BJ (cell line): ENCODE data around the gene COL18A1. TPM values are rescaled to one million over a fixed set of nuclear protein-coding genes. Genes with fewer than 3 reads are reported as not detected.
"Not testable (repeated sequence)": the region's sequence is repeated elsewhere in the genome, so short reads cannot be mapped to it uniquely, and the experiment has no call there.

ENCODE experiments used
- CTCF ChIA-PET: fragments of 350-600 bp; formaldehyde crosslinking; extraction: SDS; loops from one replicate; lab custom pipeline; 2021; ENCODE audit warnings: antibody characterized with exemption, inconsistent platforms; lab: Yijun Ruan, JAX
- POLR2A ChIA-PET: fragments of 300-600 bp; sonication (Branson Sonifier 250); formaldehyde crosslinking; extraction: SDS; loops from one replicate; lab custom pipeline; 2021; ENCODE audit warnings: antibody characterized with exemption; lab: Charles Lee
- DNase-seq: peaks from one replicate; pipeline ENCODE4 v3.0.0-alpha.2; 2011; ENCODE audit warnings: low read depth
- H3K27me3 ChIP-seq: 2 replicates; pipeline ENCODE4 v1.6.0; 2011; ENCODE audit warnings: low read length; ENCODE audit not compliant: control insufficient read depth, insufficient read depth
- H3K36me3 ChIP-seq: 2 replicates; pipeline ENCODE4 v1.5.1; 2011; ENCODE audit warnings: low read length; ENCODE audit not compliant: control insufficient read depth, insufficient read depth
- H3K4me3 ChIP-seq: 2 replicates; pipeline ENCODE4 v1.5.1; 2011; ENCODE audit warnings: low read depth, mild to moderate bottlenecking, control low read depth, low read length
- polyA plus RNA-seq: library from polyadenylated mRNA; depleted of rRNA; stranded (reverse); fragments of >200 nt; gene quantifications from 2 replicates; pipeline ENCODE4 v1.2.3, GENCODE V29; 2011
- TF ChIP-seq, protein P1 (sequence below): IDR thresholded peaks from 2 replicates; pipeline ENCODE4 v1.5.1; 2011; ENCODE audit warnings: low read depth, mild to moderate bottlenecking, control low read depth, inconsistent platforms, low read length, moderate library complexity; ENCODE audit not compliant: insufficient read depth

The COL18A1 gene
- polyA plus RNA-seq, 1 experiment = 99.7 TPM

DNA sequence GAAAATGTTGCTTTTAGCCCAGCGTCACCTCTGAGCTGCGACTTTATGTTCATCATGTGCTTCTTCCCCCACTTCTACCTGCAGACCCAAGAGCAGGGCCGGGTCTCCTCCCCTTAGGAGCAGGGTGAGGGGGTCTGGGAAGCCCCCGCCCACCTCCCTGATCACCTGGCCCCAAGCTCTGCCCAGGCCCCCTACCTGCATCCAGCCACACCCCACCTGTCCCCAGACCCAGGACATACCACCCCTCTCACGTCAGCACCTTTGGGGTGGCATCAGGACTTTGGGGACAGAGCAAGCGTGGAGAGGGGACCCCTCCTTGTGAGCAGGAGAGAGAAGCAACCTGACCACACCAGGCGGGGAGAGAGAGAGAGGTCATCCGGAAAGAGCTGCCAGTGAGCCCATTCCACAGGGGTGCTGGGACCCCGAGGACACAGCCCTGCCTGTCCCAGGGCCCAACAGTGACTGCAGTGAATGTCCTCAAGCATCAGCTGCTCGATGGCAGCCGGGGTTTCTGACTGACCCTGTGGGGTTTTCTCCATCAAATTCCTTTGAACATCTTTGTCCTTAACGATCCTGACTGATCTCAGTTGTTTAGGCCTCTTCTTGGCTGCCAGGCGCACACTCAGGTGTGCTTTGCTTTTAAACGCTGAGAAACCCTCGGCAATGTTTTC, 42.8 kb upstream of the COL18A1 start:
- Histone ChIP-seq H3K4me3 (no peak overlapping the region), H3K36me3 (no peaks in the 10 kb centered on the region), H3K27me3 (no peaks in the 10 kb centered on the region)
- TF ChIP-seq, protein P1, sequence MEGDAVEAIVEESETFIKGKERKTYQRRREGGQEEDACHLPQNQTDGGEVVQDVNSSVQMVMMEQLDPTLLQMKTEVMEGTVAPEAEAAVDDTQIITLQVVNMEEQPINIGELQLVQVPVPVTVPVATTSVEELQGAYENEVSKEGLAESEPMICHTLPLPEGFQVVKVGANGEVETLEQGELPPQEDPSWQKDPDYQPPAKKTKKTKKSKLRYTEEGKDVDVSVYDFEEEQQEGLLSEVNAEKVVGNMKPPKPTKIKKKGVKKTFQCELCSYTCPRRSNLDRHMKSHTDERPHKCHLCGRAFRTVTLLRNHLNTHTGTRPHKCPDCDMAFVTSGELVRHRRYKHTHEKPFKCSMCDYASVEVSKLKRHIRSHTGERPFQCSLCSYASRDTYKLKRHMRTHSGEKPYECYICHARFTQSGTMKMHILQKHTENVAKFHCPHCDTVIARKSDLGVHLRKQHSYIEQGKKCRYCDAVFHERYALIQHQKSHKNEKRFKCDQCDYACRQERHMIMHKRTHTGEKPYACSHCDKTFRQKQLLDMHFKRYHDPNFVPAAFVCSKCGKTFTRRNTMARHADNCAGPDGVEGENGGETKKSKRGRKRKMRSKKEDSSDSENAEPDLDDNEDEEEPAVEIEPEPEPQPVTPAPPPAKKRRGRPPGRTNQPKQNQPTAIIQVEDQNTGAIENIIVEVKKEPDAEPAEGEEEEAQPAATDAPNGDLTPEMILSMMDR = no peak
- ChIA-PET POLR2A (no interaction called here), CTCF (interaction anchor here (1.2 to 2.0 kb wide), 3 partner anchors 25 to 54 kb away, joined by 3 to 6 read pairs (median 3); no protein-coding TSS in a partner anchor)
- DNase-seq = no peak

DNA sequence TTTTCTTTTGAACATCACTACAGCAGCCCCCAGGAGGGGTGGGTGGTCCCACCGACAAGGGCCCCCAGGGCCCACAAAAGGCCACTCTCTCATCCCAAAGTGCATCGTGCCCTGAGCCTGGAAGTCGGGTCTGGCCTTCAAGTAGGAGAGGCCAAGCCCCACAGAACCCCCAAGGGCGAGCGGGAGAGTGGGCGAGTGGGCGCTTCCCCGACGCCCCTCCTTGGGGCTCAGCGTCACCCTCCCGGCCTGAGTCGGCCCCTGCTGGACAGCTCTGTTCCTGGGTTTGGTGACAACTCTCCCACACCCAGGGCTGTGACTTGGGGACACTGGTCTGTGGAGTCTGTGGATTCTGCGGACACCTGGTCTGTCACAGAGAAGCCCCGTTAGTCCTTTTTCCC, 42.2 kb upstream of the COL18A1 start:
- Histone ChIP-seq H3K4me3 (no peak overlapping the region), H3K27me3 (no peaks in the 10 kb centered on the region), H3K36me3 (no peaks in the 10 kb centered on the region)
- ChIA-PET POLR2A (no interaction called here), CTCF (interaction anchor here (1.2 to 2.0 kb wide), 3 partner anchors 24 to 54 kb away, joined by 3 to 6 read pairs (median 3); no protein-coding TSS in a partner anchor)
- no peak for DNase-seq
- TF ChIP-seq, protein P1 = no peak

DNA sequence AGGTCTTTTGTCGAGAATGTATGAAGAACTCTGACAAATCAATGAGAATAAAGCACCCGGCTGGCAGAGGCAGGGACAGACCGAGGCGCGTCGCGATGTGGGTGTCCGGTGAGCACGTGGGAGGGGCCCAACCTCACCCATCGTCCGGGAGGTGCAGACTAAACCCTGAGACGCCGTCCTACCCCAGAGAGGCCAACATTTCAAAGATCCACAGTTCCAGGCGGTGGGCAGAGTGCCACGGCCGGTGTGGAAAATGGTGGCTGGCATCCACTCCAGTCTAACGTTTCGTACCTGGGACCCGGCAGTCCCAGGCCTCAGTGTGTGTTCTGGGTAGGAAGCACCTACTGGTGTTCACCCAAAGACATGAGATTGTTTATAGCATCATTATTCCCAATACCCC, 41.7 kb upstream of the COL18A1 start:
- DNase-seq, H3K36me3 ChIP-seq, H3K27me3 ChIP-seq, H3K4me3 ChIP-seq, POLR2A ChIA-PET: not testable (repeated sequence)
- CTCF ChIA-PET = interaction anchor here (1.2 to 1.4 kb wide), 2 partner anchors 24 to 75 kb away, joined by 3 read pairs; partner anchors contain the start of gene POFUT2

DNA sequence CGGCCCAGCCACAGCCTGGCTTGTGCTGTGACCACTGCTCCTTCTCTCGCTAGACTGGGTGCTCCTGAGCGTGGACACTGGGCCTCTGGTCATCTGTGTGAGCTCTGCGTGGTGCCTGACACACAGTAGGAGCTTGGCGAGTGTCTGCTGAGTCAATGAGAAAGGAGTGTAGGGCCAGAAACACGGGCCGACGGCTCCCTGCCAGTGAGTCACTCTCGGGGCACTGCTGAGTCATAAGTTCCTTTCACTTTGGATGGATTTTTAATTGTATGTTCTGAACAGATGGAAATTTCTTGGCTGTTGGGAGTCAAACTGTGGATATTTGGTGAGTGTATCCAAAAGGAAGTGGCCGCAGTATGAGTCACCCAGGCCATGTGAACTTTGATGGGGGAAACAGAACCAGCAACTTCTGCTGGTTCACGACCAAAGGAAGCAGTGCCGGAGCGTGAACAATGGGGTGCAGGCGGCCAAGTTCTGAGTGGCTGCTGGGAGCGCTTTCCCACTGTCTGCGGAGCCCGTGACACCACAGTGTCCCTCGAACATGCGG, 41.0 kb upstream of the COL18A1 start:
- POLR2A ChIA-PET = no interaction called here

DNA sequence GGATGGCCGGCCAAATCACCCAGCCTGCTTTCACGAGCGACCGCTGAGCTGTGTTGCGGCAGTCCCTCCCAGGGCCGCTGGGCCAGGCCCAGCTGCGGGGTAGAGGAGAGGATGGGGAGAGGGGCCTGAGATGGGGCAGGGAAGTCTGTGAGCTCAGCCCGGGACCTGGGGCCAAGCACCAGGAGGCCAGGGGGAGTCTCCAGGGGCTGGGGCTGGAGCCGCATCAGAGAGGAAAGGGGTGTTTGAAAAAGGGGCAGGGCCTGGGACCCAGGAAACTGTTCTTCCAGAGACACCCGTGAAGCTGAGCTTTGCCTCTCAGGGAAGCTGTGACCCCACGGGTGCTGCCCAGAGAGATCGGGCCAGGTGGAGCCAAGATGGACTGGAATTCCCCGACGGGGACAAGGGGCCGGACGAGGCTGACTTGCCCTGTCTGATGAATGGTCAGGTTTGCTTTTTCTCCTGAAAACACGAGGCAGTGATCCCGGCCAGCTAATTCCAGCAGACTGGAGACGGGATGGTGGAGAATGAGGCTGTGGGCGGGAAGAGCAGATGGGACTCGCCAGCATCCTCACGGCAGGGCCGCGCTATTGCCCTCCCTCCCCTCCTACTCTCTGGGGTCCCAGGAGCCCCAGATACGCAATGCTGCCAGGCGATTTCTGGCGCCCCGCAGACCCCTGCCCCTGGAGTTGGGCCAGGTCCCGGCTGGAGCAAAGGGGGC, 40.3 kb upstream of the COL18A1 start:
- H3K4me3 ChIP-seq = no peak overlapping the region
- no peaks in the 10 kb centered on the region for H3K36me3 ChIP-seq
- POLR2A ChIA-PET = no interaction called here
- H3K27me3 ChIP-seq = no peaks in the 10 kb centered on the region
- DNase-seq = no peak
- CTCF ChIA-PET = interaction anchor here (1.0 to 1.4 kb wide), 2 partner anchors 56 to 77 kb away, joined by 3 to 4 read pairs; partner anchors contain the start of gene POFUT2
- TF ChIP-seq, protein P1 = no peak

More for the DNA sequence above, 41.0 kb upstream of the COL18A1 start:
- no peaks in the 10 kb centered on the region for H3K36me3 ChIP-seq
- TF ChIP-seq, protein P1 = no peak
- DNase-seq = peak; percentile 97
- H3K27me3 ChIP-seq = no peaks in the 10 kb centered on the region
- H3K4me3 ChIP-seq = no peak overlapping the region
- CTCF ChIA-PET = interaction anchor here (1.0 to 1.4 kb wide), 2 partner anchors 55 to 76 kb away, joined by 3 to 4 read pairs; partner anchors contain the start of gene POFUT2
